Fibroblast of pulmonary artery (primary cell): ENCODE data around the gene RFX6.

Source experiments
- DNase-seq: peaks from one replicate; pipeline ENCODE4 v3.0.0-alpha.2; 2010; ENCODE audit warnings: low read depth
- H3K4me3 ChIP-seq: replicated peaks from 2 replicates; pipeline ENCODE4 v1.5.1; 2011; ENCODE audit warnings: low read depth, mild to moderate bottlenecking, control low read depth, low read length, moderate library complexity
- CTCF ChIP-seq: IDR thresholded peaks from 2 replicates; pipeline ENCODE4 v1.5.1; 2011; ENCODE audit warnings: mild to moderate bottlenecking, control low read depth, low read length, inconsistent platforms; ENCODE audit errors: missing control alignments

Gene RFX6

GRCh38 chr6:116928677-116929076 lies 51.6 kb downstream of the RFX6 start:
- H3K4me3 ChIP-seq: no peak overlapping the region
- DNase-seq: no peak
- TF ChIP-seq CTCF: no peak

GRCh38 chr6:116929825-116930224 lies 52.8 kb downstream of the RFX6 start:
- TF ChIP-seq CTCF: no peak
- DNase-seq: no peak
- no peak overlapping the region for H3K4me3 ChIP-seq

- no peak for DNase-seq
- no peak for TF ChIP-seq CTCF
Measured at GRCh38 chr6:116931456-116931855, 54.4 kb downstream of the RFX6 start.

GRCh38 chr6:116932496-116932895 lies 55.5 kb downstream of the RFX6 start:
- H3K4me3 ChIP-seq: no peak overlapping the region
- no peak for DNase-seq
- no peak for TF ChIP-seq CTCF

More at GRCh38 chr6:116931456-116931855, 54.4 kb downstream of the RFX6 start:
- no peak overlapping the region for H3K4me3 ChIP-seq

- no peak for DNase-seq
- no peak overlapping the region for H3K4me3 ChIP-seq
- no peak for TF ChIP-seq CTCF
Measured at GRCh38 chr6:116933485-116933884, 56.4 kb downstream of the RFX6 start.

GRCh38 chr6:116938305-116938704 lies 61.3 kb downstream of the RFX6 start:
- no peak for DNase-seq
- H3K4me3 ChIP-seq: no peak overlapping the region
- TF ChIP-seq CTCF: no peak

GRCh38 chr6:116941727-116942126 lies 64.7 kb downstream of the RFX6 start:
- no peak for DNase-seq
- no peak for TF ChIP-seq CTCF
- no peak overlapping the region for H3K4me3 ChIP-seq
